OCI-LY7 (cell line): ENCODE data around the gene HCN4. TPM values are rescaled to one million over a fixed set of nuclear protein-coding genes. Genes with fewer than 3 reads are reported as not detected.

Experiments
- BruUV-seq: library from RNA; stranded (reverse); fragments of 400-500 nt; replicated peaks from 2 replicates; lab custom pipeline; 2021; lab: Mats Ljungman, UMichigan
- CTCF ChIA-PET: fragments of 300-600 bp; sonication (Branson Sonifier 250); formaldehyde crosslinking; loops from one replicate; lab custom pipeline; 2022; ENCODE audit warnings: antibody characterized with exemption; ENCODE audit not compliant: unreplicated experiment; lab: Charles Lee
- POLR2A ChIA-PET: fragments of 300-600 bp; sonication (Branson Sonifier 250); formaldehyde crosslinking; loops from one replicate; lab custom pipeline; 2022; ENCODE audit warnings: antibody characterized with exemption; lab: Charles Lee
- DNase-seq: peaks from one replicate; pipeline ENCODE4 v3.0.0-alpha.2; 2015; ENCODE audit warnings: low spot score
- H2AFZ ChIP-seq: fragments of 200-600 bp; sonication (generic), shearing (Covaris generic); 2 replicates; pipeline ENCODE4 v1.6.1; 2014; ENCODE audit warnings: mild to moderate bottlenecking, antibody characterized with exemption, low read length, moderate library complexity
- H3K27ac ChIP-seq: fragments of 200-600 bp; sonication (generic); 2 replicates; pipeline ENCODE4 v1.5.1; 2014; ENCODE audit warnings: mixed run types, low read depth, mild to moderate bottlenecking, moderate library complexity, low read length, inconsistent platforms; ENCODE audit not compliant: poor library complexity, severe bottlenecking
- H3K36me3 ChIP-seq: fragments of 200-600 bp; sonication (generic); 2 replicates; pipeline ENCODE4 v1.6.1; 2014; ENCODE audit warnings: mild to moderate bottlenecking, antibody characterized with exemption, low read length, moderate library complexity, mixed read lengths; ENCODE audit not compliant: insufficient read depth
- H3K4me1 ChIP-seq: fragments of 200-600 bp; sonication (generic); 2 replicates; pipeline ENCODE4 v1.5.1; 2014; ENCODE audit warnings: mild to moderate bottlenecking, low read length; ENCODE audit not compliant: insufficient read depth, poor library complexity, severe bottlenecking
- H3K4me2 ChIP-seq: fragments of 200-600 bp; sonication (generic); 2 replicates; pipeline ENCODE4 v1.6.1; 2014; ENCODE audit warnings: mild to moderate bottlenecking, low read length
- H3K4me3 ChIP-seq: fragments of 200-600 bp; sonication (generic); 2 replicates; pipeline ENCODE4 v1.5.1; 2014; ENCODE audit warnings: mild to moderate bottlenecking, low read depth, low read length; ENCODE audit not compliant: poor library complexity, severe bottlenecking
- H3K79me2 ChIP-seq: fragments of 200-600 bp; sonication (generic); 2 replicates; pipeline ENCODE4 v1.6.1; 2016; ENCODE audit warnings: low read depth, mild to moderate bottlenecking, low read length, moderate library complexity, mixed read lengths; ENCODE audit not compliant: insufficient read depth
- H3K9me2 ChIP-seq: fragments of 200-600 bp; sonication (generic); 2 replicates; pipeline ENCODE4 v1.6.1; 2016; ENCODE audit warnings: mild to moderate bottlenecking, low read length, mixed read lengths; ENCODE audit not compliant: insufficient read depth
- H3K9me3 ChIP-seq: fragments of 200-600 bp; sonication (generic); 2 replicates; pipeline ENCODE4 v1.6.1; 2014; ENCODE audit warnings: mild to moderate bottlenecking, mixed run types, low read length, mixed read lengths
- H4K20me1 ChIP-seq: fragments of 200-600 bp; sonication (generic); 2 replicates; pipeline ENCODE4 v1.6.1; 2014; ENCODE audit warnings: mild to moderate bottlenecking, antibody characterized with exemption, low read length, moderate library complexity, mixed read lengths; ENCODE audit not compliant: insufficient read depth
- EZH2phosphoT487 ChIP-seq: fragments of 200-600 bp; sonication (generic); IDR thresholded peaks from 2 replicates; pipeline ENCODE4 v1.6.1; 2018; ENCODE audit warnings: low read depth, borderline replicate concordance, mild to moderate bottlenecking, mixed run types, antibody characterized with exemption, low read length, moderate library complexity, mixed read lengths
- intact Hi-C: fragments of 100-400 bp; cut with micrococcal nuclease; formaldehyde crosslinking; loops from one replicate; pipeline ENCODE4 v1.10.0; 2022; ENCODE audit not compliant: unreplicated experiment
- total RNA-seq, 2 experiments: library from RNA; depleted of rRNA in 1 of 2; stranded (reverse); fragments of >200 nt in 1 of 2; shearing (Covaris generic) in 1 of 2; gene quantifications; 2 replicates each; pipeline ENCODE4 v1.2.3, GENCODE V29; 2014 to 2022
- TF ChIP-seq, protein P1 (sequence below): fragments of 200-600 bp; sonication (generic); conservative IDR thresholded peaks from 2 replicates; pipeline ENCODE4 v1.5.1; 2014; ENCODE audit warnings: mild to moderate bottlenecking, antibody characterized with exemption, low read length, moderate library complexity, mixed read lengths

HCN4 gene
- total RNA-seq, 2 experiments from 2014 or later, result not detected

DNA sequence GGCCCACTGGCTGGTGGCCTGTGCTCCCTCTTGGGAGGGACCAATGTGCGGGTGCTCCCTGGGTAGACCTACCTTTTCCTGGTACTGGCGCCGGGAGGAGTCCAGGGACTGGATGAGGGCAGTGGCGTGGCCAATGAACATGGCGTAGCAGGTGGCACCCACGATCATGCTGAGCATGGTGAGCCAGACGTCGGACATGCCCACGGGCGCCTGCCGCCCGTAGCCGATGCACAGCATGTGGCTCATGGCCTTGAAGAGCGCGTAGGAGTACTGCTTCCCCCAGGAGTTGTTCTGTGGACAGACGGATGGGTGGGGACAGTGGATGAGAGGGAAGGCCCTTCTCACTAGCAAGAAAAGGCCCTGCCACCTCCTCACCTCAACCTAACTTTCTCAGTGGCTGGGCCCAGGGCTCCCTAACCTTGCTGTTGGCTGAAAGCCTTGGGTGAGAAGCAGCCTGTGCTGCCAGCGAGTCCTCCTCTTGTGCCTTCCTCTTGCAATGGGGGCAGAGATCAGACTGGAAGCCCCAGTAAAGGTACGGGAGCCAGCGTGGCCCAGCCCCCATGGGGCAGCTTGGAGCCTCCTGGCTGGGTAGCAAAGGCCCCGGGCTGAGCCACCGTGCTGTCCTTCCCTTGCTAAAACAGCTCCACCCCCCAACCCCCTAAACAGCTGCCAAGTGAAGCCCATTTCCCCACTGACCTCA is 39.1 kb downstream of the HCN4 start:
- DNase-seq, result no peak
- CTCF ChIA-PET, result no interaction called here
- H4K20me1 ChIP-seq, result no peaks in the 10 kb centered on the region
- H3K36me3 ChIP-seq, result no peaks in the 10 kb centered on the region
- no peaks in the 10 kb centered on the region for H3K9me3 ChIP-seq
- no peak overlapping the region for H2AFZ ChIP-seq
- H3K79me2 ChIP-seq, result no peaks in the 10 kb centered on the region
- no peak overlapping the region for H3K27ac ChIP-seq
- H3K4me1 ChIP-seq, result no peaks in the 10 kb centered on the region
- POLR2A ChIA-PET, result no interaction called here
- no peak overlapping the region for H3K4me2 ChIP-seq
- BruUV-seq, result no TSS peak
- no peak overlapping the region for H3K4me3 ChIP-seq
- TF ChIP-seq EZH2phosphoT487, result no peak
- TF ChIP-seq, protein P1, sequence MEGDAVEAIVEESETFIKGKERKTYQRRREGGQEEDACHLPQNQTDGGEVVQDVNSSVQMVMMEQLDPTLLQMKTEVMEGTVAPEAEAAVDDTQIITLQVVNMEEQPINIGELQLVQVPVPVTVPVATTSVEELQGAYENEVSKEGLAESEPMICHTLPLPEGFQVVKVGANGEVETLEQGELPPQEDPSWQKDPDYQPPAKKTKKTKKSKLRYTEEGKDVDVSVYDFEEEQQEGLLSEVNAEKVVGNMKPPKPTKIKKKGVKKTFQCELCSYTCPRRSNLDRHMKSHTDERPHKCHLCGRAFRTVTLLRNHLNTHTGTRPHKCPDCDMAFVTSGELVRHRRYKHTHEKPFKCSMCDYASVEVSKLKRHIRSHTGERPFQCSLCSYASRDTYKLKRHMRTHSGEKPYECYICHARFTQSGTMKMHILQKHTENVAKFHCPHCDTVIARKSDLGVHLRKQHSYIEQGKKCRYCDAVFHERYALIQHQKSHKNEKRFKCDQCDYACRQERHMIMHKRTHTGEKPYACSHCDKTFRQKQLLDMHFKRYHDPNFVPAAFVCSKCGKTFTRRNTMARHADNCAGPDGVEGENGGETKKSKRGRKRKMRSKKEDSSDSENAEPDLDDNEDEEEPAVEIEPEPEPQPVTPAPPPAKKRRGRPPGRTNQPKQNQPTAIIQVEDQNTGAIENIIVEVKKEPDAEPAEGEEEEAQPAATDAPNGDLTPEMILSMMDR, result no peak
- no peaks in the 10 kb centered on the region for H3K9me2 ChIP-seq
- intact Hi-C loops, result no loop called here

DNA sequence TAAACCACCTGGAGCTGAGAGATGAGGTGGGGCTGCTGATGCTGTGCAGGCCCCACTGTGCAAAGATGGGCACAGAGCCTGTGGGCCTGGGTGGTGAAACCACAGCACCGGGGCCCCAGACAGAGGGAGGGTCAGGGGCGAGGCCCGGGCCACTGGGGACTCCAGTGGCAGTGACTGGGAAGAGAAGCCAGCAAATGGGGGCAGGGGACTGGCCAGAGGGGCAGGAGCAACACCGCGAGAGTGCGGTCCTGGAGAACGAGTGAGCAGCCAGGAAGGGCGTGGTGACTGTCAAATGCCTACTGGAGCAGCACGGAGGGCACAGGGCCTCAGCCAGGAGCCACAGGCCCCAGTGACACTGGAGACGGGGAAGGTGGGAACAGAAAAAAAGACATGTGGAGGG is 39.8 kb downstream of the HCN4 start:
- no peak overlapping the region for H3K4me2 ChIP-seq
- ChIA-PET CTCF (no interaction called here), POLR2A (no interaction called here)
- no peaks in the 10 kb centered on the region for H3K4me1 ChIP-seq
- BruUV-seq, result no TSS peak
- H3K9me3 ChIP-seq, result no peaks in the 10 kb centered on the region
- H3K79me2 ChIP-seq, result no peaks in the 10 kb centered on the region
- no peak overlapping the region for H3K4me3 ChIP-seq
- no peaks in the 10 kb centered on the region for H3K9me2 ChIP-seq
- no peak overlapping the region for H3K27ac ChIP-seq
- H4K20me1 ChIP-seq, result no peaks in the 10 kb centered on the region
- H2AFZ ChIP-seq, result no peak overlapping the region
- intact Hi-C loops, result no loop called here
- TF ChIP-seq, protein P1, result no peak
- TF ChIP-seq EZH2phosphoT487, result no peak
- DNase-seq, result no peak
- H3K36me3 ChIP-seq, result no peaks in the 10 kb centered on the region

DNA sequence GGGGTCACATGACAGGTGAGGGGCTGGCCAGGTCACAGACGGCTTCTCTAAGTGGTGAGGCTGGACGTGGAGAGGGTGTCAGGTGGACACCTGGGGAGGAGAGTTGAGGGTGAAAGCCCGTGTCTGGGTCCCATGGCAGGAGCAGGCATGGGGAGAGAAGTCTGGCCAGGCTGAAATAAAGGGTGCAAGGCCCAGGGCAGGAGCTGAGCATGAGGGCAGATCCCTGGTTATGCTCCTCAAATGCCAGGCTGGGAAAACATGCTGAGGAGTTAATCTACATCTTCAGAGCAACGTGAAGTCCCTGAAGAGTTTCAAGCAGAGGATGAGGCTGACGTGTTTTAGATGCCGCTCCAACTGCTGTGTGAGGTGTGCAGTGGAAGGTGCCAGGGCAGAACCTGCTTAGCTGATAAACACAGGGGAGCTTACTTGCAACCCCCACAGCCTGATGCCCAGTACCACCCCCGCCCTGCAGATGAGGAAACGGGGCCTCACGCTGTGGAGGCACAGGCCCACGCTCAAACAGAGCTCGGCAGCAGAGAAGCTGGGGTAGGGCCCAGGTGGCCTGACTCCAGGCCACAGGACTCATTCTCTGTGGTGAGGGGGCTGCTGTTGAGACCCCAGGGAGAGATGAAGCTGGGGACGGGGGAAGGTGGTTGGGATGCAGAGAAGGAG is 40.5 kb downstream of the HCN4 start:
- H3K4me2 ChIP-seq, result no peak overlapping the region
- no peak overlapping the region for H3K4me3 ChIP-seq
- BruUV-seq, result no TSS peak
- H3K36me3 ChIP-seq, result no peaks in the 10 kb centered on the region
- H3K27ac ChIP-seq, result no peak overlapping the region
- intact Hi-C loops, result no loop called here
- no peaks in the 10 kb centered on the region for H4K20me1 ChIP-seq
- H3K9me3 ChIP-seq, result no peaks in the 10 kb centered on the region
- no peak overlapping the region for H2AFZ ChIP-seq
- TF ChIP-seq, protein P1, result no peak
- no peak for TF ChIP-seq EZH2phosphoT487
- DNase-seq, result no peak
- CTCF ChIA-PET, result no interaction called here
- H3K4me1 ChIP-seq, result no peaks in the 10 kb centered on the region
- no peaks in the 10 kb centered on the region for H3K79me2 ChIP-seq
- POLR2A ChIA-PET, result no interaction called here
- H3K9me2 ChIP-seq, result no peaks in the 10 kb centered on the region
